ENCODE measurements around the gene TAB2. TPM values are rescaled to one million over a fixed set of nuclear protein-coding genes. Genes with fewer than 3 reads are reported as not detected.
A peak's percentile ranks its signal among the peaks of the same experiment; 100 is the strongest.

TAB2 gene
- total RNA-seq, 6 donors from 2014 or later = 46.5 to 99.5 (median 52.7) TPM

DNA sequence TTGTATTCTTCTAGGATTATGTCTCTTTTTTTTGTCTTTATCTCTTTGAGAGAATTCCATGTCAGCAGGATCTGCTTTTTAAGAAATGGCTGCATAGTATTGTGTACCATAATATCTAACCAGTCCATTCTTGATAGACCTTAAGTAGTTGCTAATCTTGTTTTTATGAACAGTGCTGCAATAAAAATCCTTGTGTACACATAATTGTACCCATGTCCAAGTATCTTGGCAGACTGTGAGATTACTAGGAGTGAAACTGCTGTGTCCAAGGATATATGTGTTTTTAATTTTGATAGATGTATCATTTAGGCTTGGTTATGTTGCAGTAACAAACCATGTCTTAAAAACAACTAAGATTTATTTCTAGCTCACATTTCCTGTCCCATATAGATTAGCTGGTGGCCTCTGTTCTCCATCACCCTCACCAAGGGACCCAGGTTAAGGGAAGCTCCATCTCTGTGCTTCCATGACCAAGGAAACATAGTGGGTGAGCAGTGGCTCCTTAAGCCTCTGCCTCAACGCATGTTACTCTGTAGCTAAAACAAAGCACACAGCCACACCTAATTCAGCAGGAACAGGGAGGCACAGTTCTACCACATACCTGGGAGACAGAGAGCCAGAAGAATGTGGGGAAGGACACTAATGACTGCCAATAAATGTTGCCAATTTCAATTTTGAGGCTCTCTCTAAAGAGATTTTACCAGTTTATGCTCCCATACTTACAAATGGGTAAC is 70.4 kb downstream of the TAB2 start:
- Histone ChIP-seq H3K36me3 (peaks cover 0 to 11% (median 0%) of the 10 kb centered on the region in 4 donors), H3K9me3 (no peaks in the 10 kb centered on the region), H3K4me1 (no peaks in the 10 kb centered on the region), H3K27ac (no peak overlapping the region), H3K27me3 (no peaks in the 10 kb centered on the region), H3K4me3 (no peak overlapping the region)
- DNase-seq (no peak), ATAC-seq (ENCODE audit: low FRiP score in 2 of 2) (peak in 1 of 2 donors; percentile 61)
- 50 to 58% methylated on average over 1 of the region's 1 CpG for whole genome bisulfite sequencing, 2 donors
- TF ChIP-seq EP300 (IDR thresholded peaks at IDR 0.05) (no peak), POLR2AphosphoS5 (IDR thresholded peaks at IDR 0.05) (no peak), POLR2A (IDR thresholded peaks at IDR 0.05) (no peak)
- TF ChIP-seq, protein P1, sequence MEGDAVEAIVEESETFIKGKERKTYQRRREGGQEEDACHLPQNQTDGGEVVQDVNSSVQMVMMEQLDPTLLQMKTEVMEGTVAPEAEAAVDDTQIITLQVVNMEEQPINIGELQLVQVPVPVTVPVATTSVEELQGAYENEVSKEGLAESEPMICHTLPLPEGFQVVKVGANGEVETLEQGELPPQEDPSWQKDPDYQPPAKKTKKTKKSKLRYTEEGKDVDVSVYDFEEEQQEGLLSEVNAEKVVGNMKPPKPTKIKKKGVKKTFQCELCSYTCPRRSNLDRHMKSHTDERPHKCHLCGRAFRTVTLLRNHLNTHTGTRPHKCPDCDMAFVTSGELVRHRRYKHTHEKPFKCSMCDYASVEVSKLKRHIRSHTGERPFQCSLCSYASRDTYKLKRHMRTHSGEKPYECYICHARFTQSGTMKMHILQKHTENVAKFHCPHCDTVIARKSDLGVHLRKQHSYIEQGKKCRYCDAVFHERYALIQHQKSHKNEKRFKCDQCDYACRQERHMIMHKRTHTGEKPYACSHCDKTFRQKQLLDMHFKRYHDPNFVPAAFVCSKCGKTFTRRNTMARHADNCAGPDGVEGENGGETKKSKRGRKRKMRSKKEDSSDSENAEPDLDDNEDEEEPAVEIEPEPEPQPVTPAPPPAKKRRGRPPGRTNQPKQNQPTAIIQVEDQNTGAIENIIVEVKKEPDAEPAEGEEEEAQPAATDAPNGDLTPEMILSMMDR (IDR thresholded peaks at IDR 0.05) = no peak

DNA sequence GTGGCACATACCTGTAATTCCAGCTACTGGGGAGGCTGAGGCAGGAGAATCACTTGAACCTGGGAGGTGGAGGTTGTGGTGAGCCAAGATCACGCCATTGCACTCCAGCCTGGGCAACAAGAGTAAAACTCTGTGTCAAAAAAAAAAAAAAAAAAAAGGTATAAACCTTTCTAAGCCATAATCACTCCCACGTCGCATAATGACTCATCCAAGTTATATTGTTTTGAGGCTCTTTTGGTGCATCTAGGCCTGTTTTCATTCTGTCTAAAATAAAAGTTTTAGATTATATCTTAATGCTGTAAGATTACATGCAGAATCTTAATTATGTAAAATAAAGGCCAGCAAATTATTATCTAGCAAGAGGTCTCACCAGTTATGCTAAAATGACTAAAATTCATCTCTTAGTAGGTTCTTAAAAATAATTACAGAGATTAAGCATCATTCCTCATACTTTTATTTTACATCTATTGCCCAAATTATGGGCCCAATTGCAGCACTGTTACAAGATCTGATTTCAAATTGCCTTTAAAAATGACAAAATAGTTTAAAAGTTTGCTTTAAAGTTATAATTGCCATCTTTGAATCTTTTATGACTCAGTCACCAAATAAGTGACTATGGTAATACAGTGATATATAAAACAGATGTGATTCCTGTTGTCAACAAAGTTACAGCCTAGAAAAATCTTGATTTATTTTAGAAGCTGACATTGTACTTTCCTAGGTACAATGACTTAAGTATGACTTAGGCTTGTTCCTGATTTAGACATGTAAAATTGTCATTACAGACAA is 72.2 kb downstream of the TAB2 start:
- no peaks in the 10 kb centered on the region for H3K4me1 ChIP-seq
- peaks cover 0 to 6% (median 0%) of the 10 kb centered on the region in 4 donors for H3K36me3 ChIP-seq
- H3K9me3 ChIP-seq = no peaks in the 10 kb centered on the region
- H3K27ac ChIP-seq = no peak overlapping the region
- 94 to 99% methylated on average over 3 of the region's 3 CpGs for WGBS, 2 donors
- no peak overlapping the region for H3K4me3 ChIP-seq
- TF ChIP-seq POLR2AphosphoS5 (IDR thresholded peaks at IDR 0.05) (no peak), EP300 (IDR thresholded peaks at IDR 0.05) (no peak), POLR2A (IDR thresholded peaks at IDR 0.05) (no peak)
- TF ChIP-seq, protein P1 (IDR thresholded peaks at IDR 0.05) = no peak
- no peak for DNase-seq
- H3K27me3 ChIP-seq = no peaks in the 10 kb centered on the region
- ATAC-seq (ENCODE audit: low FRiP score in 2 of 2) = no peak

- Histone ChIP-seq H3K9me3 (no peaks in the 10 kb centered on the region), H3K4me3 (no peak overlapping the region), H3K27me3 (no peaks in the 10 kb centered on the region), H3K36me3 (no peaks in the 10 kb centered on the region), H3K4me1 (no peaks in the 10 kb centered on the region), H3K27ac (no peak overlapping the region)
- ATAC-seq (ENCODE audit: low FRiP score in 2 of 2) = no peak
- TF ChIP-seq, protein P1 (IDR thresholded peaks at IDR 0.05) = no peak
- TF ChIP-seq POLR2A (IDR thresholded peaks at IDR 0.05) = no peak
- no peak for TF ChIP-seq EP300 (IDR thresholded peaks at IDR 0.05)
- TF ChIP-seq POLR2AphosphoS5 (IDR thresholded peaks at IDR 0.05) = no peak
- 98% methylated on average over 6 of the region's 6 CpGs for WGBS, 2 donors
- no peak for DNase-seq
These were observed 74.6 kb downstream of the TAB2 start for GRCh38 chr6:149392093-149392492.

DNA sequence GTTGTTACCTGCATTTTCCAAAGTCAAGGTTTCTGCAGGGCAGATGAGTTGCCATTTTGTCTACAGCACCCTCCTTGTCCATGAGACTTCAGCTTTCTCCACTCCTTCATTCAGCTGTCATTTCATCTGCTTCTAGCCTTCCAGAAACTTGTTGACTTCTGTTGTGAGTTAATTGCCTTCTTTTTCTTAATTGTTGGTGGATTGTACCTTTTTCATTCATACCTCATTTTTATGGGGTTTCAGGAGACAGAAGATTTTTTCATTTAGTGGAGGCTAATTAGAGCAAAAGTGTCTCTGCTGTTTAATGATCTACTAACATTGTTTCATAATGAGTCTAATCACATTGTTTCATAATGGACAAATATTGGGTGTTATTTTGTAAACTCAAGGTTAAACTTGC is 75.0 kb downstream of the TAB2 start:
- Histone ChIP-seq H3K36me3 (peaks cover 0 to under 1% (median 0%) of the 10 kb centered on the region in 4 donors), H3K27me3 (no peaks in the 10 kb centered on the region), H3K9me3 (no peaks in the 10 kb centered on the region), H3K4me3 (no peak overlapping the region), H3K27ac (no peak overlapping the region), H3K4me1 (no peaks in the 10 kb centered on the region)
- TF ChIP-seq, protein P1 (IDR thresholded peaks at IDR 0.05) = no peak
- TF ChIP-seq EP300 (IDR thresholded peaks at IDR 0.05) (no peak), POLR2A (IDR thresholded peaks at IDR 0.05) (no peak), POLR2AphosphoS5 (IDR thresholded peaks at IDR 0.05) (no peak)
- no peak for DNase-seq
- ATAC-seq (ENCODE audit: low FRiP score in 2 of 2) = no peak
